Chondrocyte (in vitro differentiated cells): ENCODE data around the gene PPP1R12A. TPM values are rescaled to one million over a fixed set of nuclear protein-coding genes. Genes with fewer than 3 reads are reported as not detected.
A peak's percentile ranks its signal among the peaks of the same experiment; 100 is the strongest.

Source experiments
- DNase-seq: peaks from one replicate; pipeline ENCODE4 v3.0.0; 2021; ENCODE audit warnings: mixed read lengths, low spot score
- H3K27ac Mint-ChIP-seq: one replicate; pipeline ENCODE4 v1.8.0; 2021; ENCODE audit warnings: mild to moderate bottlenecking, moderate library complexity, mixed read lengths; ENCODE audit not compliant: unreplicated experiment
- H3K27me3 Mint-ChIP-seq: 2 replicates; pipeline ENCODE4 v1.8.0; 2021; ENCODE audit warnings: low read depth, mixed read lengths
- H3K36me3 Mint-ChIP-seq: 2 replicates; pipeline ENCODE4 v1.8.0; 2021; ENCODE audit warnings: low read depth, mixed read lengths
- H3K4me1 Mint-ChIP-seq: 2 replicates; pipeline ENCODE4 v1.8.0; 2021; ENCODE audit warnings: low read depth, mild to moderate bottlenecking, mixed read lengths
- H3K4me3 Mint-ChIP-seq: one replicate; pipeline ENCODE4 v1.8.0; 2021; ENCODE audit warnings: mild to moderate bottlenecking, moderate library complexity, mixed read lengths; ENCODE audit not compliant: unreplicated experiment
- H3K9me3 Mint-ChIP-seq: 2 replicates; pipeline ENCODE4 v1.8.0; 2021; ENCODE audit warnings: low read depth, mixed read lengths
- total RNA-seq: library from RNA; stranded (reverse); gene quantifications from 3 replicates; pipeline ENCODE4 v1.2.1, GENCODE V29; 2021
- TF ChIP-seq, protein P1 (sequence below): fragments of 200-600 bp; sonication (generic); IDR thresholded peaks from 2 replicates; pipeline ENCODE4 v1.5.0; 2021; ENCODE audit warnings: antibody characterized with exemption, mild to moderate bottlenecking, moderate library complexity

Gene PPP1R12A
- total RNA-seq, 1 donor from 2014 or later, result 139 TPM

DNA sequence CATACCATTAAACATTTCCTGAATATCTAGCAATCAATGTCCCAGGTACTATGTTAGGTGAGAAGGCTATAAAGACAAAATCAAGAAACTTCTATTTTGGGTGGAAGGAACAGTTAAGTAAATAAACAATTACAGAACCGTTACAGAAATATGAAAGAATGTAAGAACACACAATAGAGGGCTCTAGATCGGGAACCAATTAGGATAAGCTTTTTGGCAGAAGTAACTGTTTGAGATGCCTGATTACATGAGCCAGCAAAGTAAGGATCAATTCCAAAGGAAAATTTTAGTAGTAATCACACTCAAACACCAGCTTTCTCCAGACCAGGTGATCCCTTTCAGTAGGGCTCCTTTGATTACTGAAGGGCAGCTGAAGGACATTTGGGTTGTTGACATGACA is 33.9 kb downstream of the PPP1R12A start:
- no peaks in the 10 kb centered on the region for H3K27me3 Mint-ChIP-seq
- no peak for DNase-seq
- H3K9me3 Mint-ChIP-seq, result no peaks in the 10 kb centered on the region
- H3K36me3 Mint-ChIP-seq, result no peaks in the 10 kb centered on the region
- TF ChIP-seq, protein P1, sequence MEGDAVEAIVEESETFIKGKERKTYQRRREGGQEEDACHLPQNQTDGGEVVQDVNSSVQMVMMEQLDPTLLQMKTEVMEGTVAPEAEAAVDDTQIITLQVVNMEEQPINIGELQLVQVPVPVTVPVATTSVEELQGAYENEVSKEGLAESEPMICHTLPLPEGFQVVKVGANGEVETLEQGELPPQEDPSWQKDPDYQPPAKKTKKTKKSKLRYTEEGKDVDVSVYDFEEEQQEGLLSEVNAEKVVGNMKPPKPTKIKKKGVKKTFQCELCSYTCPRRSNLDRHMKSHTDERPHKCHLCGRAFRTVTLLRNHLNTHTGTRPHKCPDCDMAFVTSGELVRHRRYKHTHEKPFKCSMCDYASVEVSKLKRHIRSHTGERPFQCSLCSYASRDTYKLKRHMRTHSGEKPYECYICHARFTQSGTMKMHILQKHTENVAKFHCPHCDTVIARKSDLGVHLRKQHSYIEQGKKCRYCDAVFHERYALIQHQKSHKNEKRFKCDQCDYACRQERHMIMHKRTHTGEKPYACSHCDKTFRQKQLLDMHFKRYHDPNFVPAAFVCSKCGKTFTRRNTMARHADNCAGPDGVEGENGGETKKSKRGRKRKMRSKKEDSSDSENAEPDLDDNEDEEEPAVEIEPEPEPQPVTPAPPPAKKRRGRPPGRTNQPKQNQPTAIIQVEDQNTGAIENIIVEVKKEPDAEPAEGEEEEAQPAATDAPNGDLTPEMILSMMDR, result no peak
- peaks cover 70% of the 10 kb centered on the region for H3K4me1 Mint-ChIP-seq
- no peak overlapping the region for H3K27ac Mint-ChIP-seq
- H3K4me3 Mint-ChIP-seq, result no peak overlapping the region

DNA sequence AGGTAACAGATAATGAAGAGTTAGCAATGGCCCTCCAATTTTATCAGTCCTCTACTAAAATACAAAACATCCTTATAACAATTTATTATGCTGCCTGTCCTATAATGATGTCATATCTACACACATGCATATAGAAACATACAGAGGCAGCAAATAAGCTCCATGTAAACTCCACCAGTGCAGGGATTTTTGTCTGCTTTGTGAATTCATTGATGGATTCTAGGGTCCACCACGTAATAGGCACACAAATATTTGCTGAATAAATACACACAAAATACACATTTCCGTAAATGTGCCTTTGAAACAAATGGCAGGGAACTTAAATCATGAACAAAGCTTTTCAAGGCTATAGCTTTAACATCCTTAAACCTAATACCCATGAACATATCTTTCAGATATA is 34.7 kb downstream of the PPP1R12A start:
- DNase-seq, result no peak
- H3K27ac Mint-ChIP-seq, result no peak overlapping the region
- no peaks in the 10 kb centered on the region for H3K36me3 Mint-ChIP-seq
- TF ChIP-seq, protein P1, result no peak
- H3K4me1 Mint-ChIP-seq, result peaks cover 74% of the 10 kb centered on the region
- H3K27me3 Mint-ChIP-seq, result no peaks in the 10 kb centered on the region
- H3K9me3 Mint-ChIP-seq, result no peaks in the 10 kb centered on the region
- H3K4me3 Mint-ChIP-seq, result no peak overlapping the region

DNA sequence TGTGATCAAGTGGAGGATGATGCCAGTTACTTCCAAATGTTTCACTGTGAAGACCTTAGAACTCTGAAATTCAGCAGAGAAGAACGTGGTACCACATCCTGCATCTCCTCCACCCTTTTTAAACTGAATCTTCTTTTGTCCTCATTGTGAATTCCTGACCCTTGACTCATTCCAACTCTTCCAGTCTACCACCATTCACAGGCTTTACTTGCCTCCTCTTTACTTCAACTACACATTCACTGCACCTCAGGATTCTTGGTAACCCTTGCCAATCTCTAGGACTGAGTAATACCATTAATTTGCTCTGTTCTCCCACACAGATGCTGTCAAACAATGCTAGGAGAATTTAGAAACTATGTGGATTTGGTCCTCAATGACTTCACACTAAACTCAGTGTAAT is 37.3 kb downstream of the PPP1R12A start:
- no peaks in the 10 kb centered on the region for H3K9me3 Mint-ChIP-seq
- peaks cover 78% of the 10 kb centered on the region for H3K4me1 Mint-ChIP-seq
- no peak overlapping the region for H3K4me3 Mint-ChIP-seq
- TF ChIP-seq, protein P1, result no peak
- peak overlapping the region; percentile 46 for H3K27ac Mint-ChIP-seq
- no peaks in the 10 kb centered on the region for H3K27me3 Mint-ChIP-seq
- DNase-seq, result no peak
- peaks cover 2% of the 10 kb centered on the region for H3K36me3 Mint-ChIP-seq

DNA sequence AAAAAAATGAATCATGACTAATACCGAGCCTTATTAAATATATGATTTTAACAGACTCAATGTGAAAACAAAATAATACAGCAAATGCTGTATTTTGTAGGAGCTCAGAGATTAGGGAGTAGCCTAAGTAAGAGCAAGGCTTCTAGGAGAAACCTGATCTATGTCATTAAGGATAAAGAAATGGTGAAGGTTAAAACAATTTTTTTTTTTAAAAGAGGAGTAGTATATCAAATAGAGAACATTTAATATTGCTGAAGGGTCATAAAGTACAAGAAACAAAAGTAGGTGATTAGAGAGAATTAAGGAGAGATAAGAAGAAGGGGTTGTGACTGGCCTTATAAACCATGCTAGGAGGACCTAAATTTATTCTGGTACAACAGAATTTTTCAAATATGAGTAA is 39.1 kb downstream of the PPP1R12A start:
- Mint-ChIP-seq H3K4me1 (peaks cover 77% of the 10 kb centered on the region), H3K9me3 (no peaks in the 10 kb centered on the region), H3K27ac (peak overlapping the region; percentile 34), H3K36me3 (peaks cover 2% of the 10 kb centered on the region), H3K27me3 (no peaks in the 10 kb centered on the region), H3K4me3 (no peak overlapping the region)
- no peak for DNase-seq
- TF ChIP-seq, protein P1, result no peak

DNA sequence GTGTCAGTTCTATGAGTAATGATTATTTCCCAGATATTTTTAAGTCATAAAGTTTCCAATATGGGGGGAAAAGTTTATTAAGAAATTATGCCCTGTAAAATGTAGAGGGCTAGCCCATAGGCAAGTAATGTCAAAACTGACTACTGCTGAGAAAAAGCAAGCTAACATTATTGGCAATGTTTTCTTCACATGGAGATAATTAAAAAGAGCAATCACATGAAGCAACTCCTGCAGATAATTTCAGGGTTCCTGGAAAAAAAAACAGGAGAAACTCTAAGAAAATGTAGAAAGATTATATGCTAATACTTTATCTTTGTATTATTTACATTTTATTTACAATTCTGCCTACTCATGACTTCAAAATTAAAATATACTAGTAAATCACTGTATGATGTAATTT is 39.8 kb downstream of the PPP1R12A start:
- Mint-ChIP-seq H3K27me3 (no peaks in the 10 kb centered on the region), H3K36me3 (peaks cover 2% of the 10 kb centered on the region), H3K4me3 (no peak overlapping the region), H3K4me1 (peaks cover 74% of the 10 kb centered on the region), H3K9me3 (no peaks in the 10 kb centered on the region), H3K27ac (peak overlapping the region; percentile 63)
- TF ChIP-seq, protein P1, result no peak
- no peak for DNase-seq
